ENCODE results near the gene SP6.

SP6 gene

GRCh38 chr17:47808036-47808829 lies 42.7 kb downstream of the SP6 start:
- TF ChIP-seq YY1 (IDR thresholded peaks at IDR 0.05; ENCODE audit: low read depth) (no peak), FOXM1 (IDR thresholded peaks at IDR 0.05; ENCODE audit: borderline replicate concordance, low read depth) (no peak), TEAD4 (IDR thresholded peaks at IDR 0.05) (no peak), CREB1 (IDR thresholded peaks at IDR 0.05; ENCODE audit: low read depth) (no peak), TAF1 (IDR thresholded peaks at IDR 0.05; ENCODE audit: low read depth) (no peak), EGR1 (IDR thresholded peaks at IDR 0.05) (no peak), ZBTB7A (IDR thresholded peaks at IDR 0.05; ENCODE audit: low read depth) (no peak), NFIC (IDR thresholded peaks at IDR 0.05) (no peak), CEBPB (IDR thresholded peaks at IDR 0.05) (no peak), RAD21 (IDR thresholded peaks at IDR 0.05; ENCODE audit: low read depth) (no peak), TCF12 (IDR thresholded peaks at IDR 0.05; ENCODE audit: low read depth) (no peak)
- TF ChIP-seq, protein P1, sequence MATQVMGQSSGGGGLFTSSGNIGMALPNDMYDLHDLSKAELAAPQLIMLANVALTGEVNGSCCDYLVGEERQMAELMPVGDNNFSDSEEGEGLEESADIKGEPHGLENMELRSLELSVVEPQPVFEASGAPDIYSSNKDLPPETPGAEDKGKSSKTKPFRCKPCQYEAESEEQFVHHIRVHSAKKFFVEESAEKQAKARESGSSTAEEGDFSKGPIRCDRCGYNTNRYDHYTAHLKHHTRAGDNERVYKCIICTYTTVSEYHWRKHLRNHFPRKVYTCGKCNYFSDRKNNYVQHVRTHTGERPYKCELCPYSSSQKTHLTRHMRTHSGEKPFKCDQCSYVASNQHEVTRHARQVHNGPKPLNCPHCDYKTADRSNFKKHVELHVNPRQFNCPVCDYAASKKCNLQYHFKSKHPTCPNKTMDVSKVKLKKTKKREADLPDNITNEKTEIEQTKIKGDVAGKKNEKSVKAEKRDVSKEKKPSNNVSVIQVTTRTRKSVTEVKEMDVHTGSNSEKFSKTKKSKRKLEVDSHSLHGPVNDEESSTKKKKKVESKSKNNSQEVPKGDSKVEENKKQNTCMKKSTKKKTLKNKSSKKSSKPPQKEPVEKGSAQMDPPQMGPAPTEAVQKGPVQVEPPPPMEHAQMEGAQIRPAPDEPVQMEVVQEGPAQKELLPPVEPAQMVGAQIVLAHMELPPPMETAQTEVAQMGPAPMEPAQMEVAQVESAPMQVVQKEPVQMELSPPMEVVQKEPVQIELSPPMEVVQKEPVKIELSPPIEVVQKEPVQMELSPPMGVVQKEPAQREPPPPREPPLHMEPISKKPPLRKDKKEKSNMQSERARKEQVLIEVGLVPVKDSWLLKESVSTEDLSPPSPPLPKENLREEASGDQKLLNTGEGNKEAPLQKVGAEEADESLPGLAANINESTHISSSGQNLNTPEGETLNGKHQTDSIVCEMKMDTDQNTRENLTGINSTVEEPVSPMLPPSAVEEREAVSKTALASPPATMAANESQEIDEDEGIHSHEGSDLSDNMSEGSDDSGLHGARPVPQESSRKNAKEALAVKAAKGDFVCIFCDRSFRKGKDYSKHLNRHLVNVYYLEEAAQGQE (IDR thresholded peaks at IDR 0.05; ENCODE audit: low read depth) = no peak
- TF ChIP-seq, protein P2, sequence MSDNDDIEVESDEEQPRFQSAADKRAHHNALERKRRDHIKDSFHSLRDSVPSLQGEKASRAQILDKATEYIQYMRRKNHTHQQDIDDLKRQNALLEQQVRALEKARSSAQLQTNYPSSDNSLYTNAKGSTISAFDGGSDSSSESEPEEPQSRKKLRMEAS (IDR thresholded peaks at IDR 0.05) = no peak
- TF ChIP-seq, protein P3, sequence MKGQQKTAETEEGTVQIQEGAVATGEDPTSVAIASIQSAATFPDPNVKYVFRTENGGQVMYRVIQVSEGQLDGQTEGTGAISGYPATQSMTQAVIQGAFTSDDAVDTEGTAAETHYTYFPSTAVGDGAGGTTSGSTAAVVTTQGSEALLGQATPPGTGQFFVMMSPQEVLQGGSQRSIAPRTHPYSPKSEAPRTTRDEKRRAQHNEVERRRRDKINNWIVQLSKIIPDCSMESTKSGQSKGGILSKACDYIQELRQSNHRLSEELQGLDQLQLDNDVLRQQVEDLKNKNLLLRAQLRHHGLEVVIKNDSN (IDR thresholded peaks at IDR 0.05) = no peak

GRCh38 chr17:47807421-47807820 lies 43.5 kb downstream of the SP6 start:
- TF ChIP-seq TEAD4 (IDR thresholded peaks at IDR 0.05) (no peak), EGR1 (IDR thresholded peaks at IDR 0.05) (no peak), FOXM1 (IDR thresholded peaks at IDR 0.05; ENCODE audit: borderline replicate concordance, low read depth) (no peak), TCF12 (IDR thresholded peaks at IDR 0.05; ENCODE audit: low read depth) (no peak), NFIC (IDR thresholded peaks at IDR 0.05) (no peak), CREB1 (IDR thresholded peaks at IDR 0.05; ENCODE audit: low read depth) (no peak), ZBTB7A (IDR thresholded peaks at IDR 0.05; ENCODE audit: low read depth) (no peak), TAF1 (IDR thresholded peaks at IDR 0.05; ENCODE audit: low read depth) (no peak), CEBPB (IDR thresholded peaks at IDR 0.05) (no peak)
- TF ChIP-seq, protein P3 (IDR thresholded peaks at IDR 0.05) = no peak

- TF ChIP-seq NFIC (IDR thresholded peaks at IDR 0.05) = no peak
- TF ChIP-seq CEBPB (IDR thresholded peaks at IDR 0.05) = no peak
- TF ChIP-seq EP300 (IDR thresholded peaks at IDR 0.05; ENCODE audit: borderline replicate concordance) = no peak
- no peak for TF ChIP-seq FOXM1 (IDR thresholded peaks at IDR 0.05; ENCODE audit: borderline replicate concordance, low read depth)
- TF ChIP-seq YY1 (IDR thresholded peaks at IDR 0.05; ENCODE audit: low read depth) = no peak
- no peak for TF ChIP-seq EGR1 (IDR thresholded peaks at IDR 0.05)
- TF ChIP-seq TAF1 (IDR thresholded peaks at IDR 0.05; ENCODE audit: low read depth) = no peak
- TF ChIP-seq, protein P3 (IDR thresholded peaks at IDR 0.05) = no peak
- TF ChIP-seq, protein P1 (IDR thresholded peaks at IDR 0.05; ENCODE audit: low read depth) = no peak
- TF ChIP-seq ZBTB7A (IDR thresholded peaks at IDR 0.05; ENCODE audit: low read depth) = no peak
- TF ChIP-seq, protein P2 (IDR thresholded peaks at IDR 0.05) = no peak
Measured at GRCh38 chr17:47806913-47807255, 44.1 kb downstream of the SP6 start.

GRCh38 chr17:47806026-47806912 lies 44.7 kb downstream of the SP6 start:
- TF ChIP-seq YY1 (IDR thresholded peaks at IDR 0.05; ENCODE audit: low read depth) = no peak
- TF ChIP-seq TEAD4 (IDR thresholded peaks at IDR 0.05) = no peak
- TF ChIP-seq ZBTB7A (IDR thresholded peaks at IDR 0.05; ENCODE audit: low read depth) = no peak
- no peak for TF ChIP-seq RAD21 (IDR thresholded peaks at IDR 0.05; ENCODE audit: low read depth)

DNA sequence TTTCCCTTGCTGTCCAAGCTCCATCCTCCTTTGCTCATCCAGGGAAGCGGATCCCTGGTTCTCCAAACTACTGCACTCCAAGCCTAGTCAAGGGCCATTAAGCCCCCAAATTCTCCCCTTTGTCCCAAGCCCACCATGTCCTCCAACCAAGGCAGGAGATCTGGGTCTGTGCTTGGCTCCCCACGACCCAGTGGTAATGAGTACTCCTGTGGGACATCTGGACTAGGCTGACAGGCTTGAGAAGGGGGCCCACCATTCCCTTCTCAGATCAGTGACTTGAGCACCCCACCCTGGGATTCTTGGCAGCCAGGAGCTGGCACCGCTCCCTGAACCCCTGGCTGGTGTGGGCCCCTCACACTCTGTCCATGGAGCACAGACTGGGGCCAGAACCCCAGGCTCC lies 46.5 kb downstream of the SP6 start:
- TF ChIP-seq NFIC (IDR thresholded peaks at IDR 0.05) = no peak
- TF ChIP-seq YY1 (IDR thresholded peaks at IDR 0.05; ENCODE audit: low read depth) = no peak
- TF ChIP-seq TCF12 (IDR thresholded peaks at IDR 0.05; ENCODE audit: low read depth) = no peak
- TF ChIP-seq, protein P3 (IDR thresholded peaks at IDR 0.05) = no peak
- TF ChIP-seq CREB1 (IDR thresholded peaks at IDR 0.05; ENCODE audit: low read depth) = no peak
- no peak for TF ChIP-seq TAF1 (IDR thresholded peaks at IDR 0.05; ENCODE audit: low read depth)
- no peak for TF ChIP-seq TEAD4 (IDR thresholded peaks at IDR 0.05)
- TF ChIP-seq EP300 (IDR thresholded peaks at IDR 0.05; ENCODE audit: borderline replicate concordance) = no peak
